ENCODE measurements around the gene SMYD4. TPM values are rescaled to one million over a fixed set of nuclear protein-coding genes. Genes with fewer than 3 reads are reported as not detected.
A peak's percentile ranks its signal among the peaks of the same experiment; 100 is the strongest.

The SMYD4 gene
- total RNA-seq, 1 donor = 10.7 TPM

GRCh38 chr17:1786708-1787107 lies 43.0 kb downstream of the SMYD4 start:
- TF ChIP-seq CTCF (IDR thresholded peaks at IDR 0.05; ENCODE audit: insufficient read depth, low read length) = no peak
- H3K4me3 ChIP-seq (ENCODE audit: low read depth, low read length) = no peak overlapping the region
- DNase-seq (ENCODE audit: low read depth) = no peak

DNA sequence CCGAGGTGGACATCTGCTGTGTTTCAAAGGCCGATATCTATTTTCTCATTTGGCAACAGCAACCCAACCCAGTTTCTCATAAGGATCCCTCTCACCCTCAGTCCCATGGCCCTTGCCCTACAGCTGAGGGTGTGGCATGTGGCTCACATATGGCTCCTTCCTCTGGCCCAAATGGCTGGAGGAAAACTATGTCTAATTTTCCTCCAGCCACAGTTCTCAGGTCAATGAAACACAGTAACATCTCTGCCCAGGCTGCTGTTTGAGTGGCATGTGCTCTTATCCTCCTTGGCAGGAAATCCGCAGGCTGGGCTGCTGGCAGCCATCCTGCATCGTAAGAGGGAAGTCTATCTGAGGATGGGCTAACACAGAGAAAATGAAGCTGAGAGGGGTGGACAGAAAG lies 43.8 kb downstream of the SMYD4 start:
- TF ChIP-seq CTCF (IDR thresholded peaks at IDR 0.05; ENCODE audit: insufficient read depth, low read length) = no peak
- no peak overlapping the region for H3K4me3 ChIP-seq (ENCODE audit: low read depth, low read length)
- DNase-seq (ENCODE audit: low read depth) = no peak

DNA sequence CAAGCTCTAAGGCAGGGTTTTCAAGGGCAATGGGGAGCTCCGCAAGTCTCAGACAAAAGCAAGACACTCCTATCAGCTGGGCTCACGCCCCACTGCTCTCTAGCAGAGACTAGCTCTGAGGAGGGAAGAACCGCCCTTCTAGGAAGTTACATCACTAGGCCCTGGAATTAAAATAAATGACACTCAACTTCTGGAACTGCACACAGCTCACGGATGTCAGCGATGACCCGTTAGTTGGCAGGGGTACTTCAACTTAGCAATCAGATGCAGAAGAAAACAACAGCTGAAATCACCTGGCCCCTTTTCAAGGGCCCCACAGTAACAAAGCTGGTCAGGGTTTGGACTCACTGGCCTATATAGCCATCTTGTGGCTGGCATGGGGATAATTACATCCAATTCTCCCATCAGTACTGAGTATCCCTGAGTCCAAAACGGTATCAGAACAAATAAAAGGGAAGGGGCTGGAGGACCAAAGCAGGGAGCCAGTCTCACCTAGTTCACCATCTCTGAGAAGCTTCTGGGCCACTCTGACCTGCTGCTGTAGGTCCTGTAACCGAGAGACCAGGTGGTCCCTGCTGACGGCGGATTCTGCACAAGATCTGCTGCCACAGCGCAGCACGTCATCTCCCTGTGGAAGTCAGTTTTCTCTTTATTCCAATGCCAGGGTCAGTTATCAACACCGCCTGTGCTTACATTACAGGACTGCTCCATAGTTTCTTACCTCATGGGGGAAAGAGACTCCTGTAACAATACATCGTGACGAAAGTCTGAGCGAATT lies 45.7 kb downstream of the SMYD4 start:
- TF ChIP-seq CTCF (IDR thresholded peaks at IDR 0.05; ENCODE audit: insufficient read depth, low read length) = peak; percentile 86
- H3K4me3 ChIP-seq (ENCODE audit: low read depth, low read length) = no peak overlapping the region
- peak; percentile 99 for DNase-seq (ENCODE audit: low read depth)

DNA sequence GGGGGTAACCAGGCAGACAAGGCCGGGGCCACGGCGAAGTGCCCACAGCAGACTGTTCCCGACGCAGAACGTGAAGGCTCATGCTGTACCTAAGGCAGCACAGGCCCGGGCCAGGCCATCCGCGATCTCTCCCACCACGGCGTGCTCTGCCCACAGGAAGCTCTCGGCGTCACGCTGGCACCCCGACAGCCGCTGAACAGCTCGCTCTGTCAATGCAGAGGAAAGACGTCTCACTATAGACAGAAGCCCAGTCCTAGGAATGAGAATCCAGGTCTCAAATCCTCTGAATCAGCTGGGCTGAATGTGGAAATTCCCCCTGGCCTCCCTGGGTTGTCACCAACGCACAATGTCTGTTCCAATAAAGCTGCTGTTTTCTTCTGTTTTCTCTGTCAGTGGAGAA lies 46.4 kb downstream of the SMYD4 start:
- peak; percentile 53 for DNase-seq (ENCODE audit: low read depth)
- no peak for TF ChIP-seq CTCF (IDR thresholded peaks at IDR 0.05; ENCODE audit: insufficient read depth, low read length)
- no peak overlapping the region for H3K4me3 ChIP-seq (ENCODE audit: low read depth, low read length)

DNA sequence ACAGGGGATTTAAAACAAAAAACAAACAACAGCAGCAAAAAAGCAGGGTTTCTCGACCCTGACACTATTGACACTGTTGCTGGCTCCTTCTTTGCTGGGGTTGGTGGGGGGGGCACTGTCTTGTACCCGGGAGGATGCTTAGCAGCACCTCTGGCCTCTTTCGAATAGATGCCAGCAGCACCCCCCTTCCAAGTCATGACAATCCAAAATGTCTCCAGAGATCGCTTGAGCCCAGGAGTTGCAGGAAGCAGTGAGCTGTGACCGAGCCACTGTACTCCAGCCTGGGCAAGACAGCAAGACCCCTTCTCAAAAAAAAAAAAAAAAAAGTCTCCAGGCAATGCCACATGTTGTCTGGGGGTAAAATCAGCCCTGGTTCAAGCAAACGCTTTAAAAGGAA lies 47.5 kb downstream of the SMYD4 start:
- TF ChIP-seq CTCF (IDR thresholded peaks at IDR 0.05; ENCODE audit: insufficient read depth, low read length) = no peak
- DNase-seq (ENCODE audit: low read depth) = no peak
- H3K4me3 ChIP-seq (ENCODE audit: low read depth, low read length) = no peak overlapping the region

- DNase-seq (ENCODE audit: low read depth) = peak; percentile 98
- H3K4me3 ChIP-seq (ENCODE audit: low read depth, low read length) = no peak overlapping the region
- no peak for TF ChIP-seq CTCF (IDR thresholded peaks at IDR 0.05; ENCODE audit: insufficient read depth, low read length)
These were observed 50.1 kb downstream of the SMYD4 start for GRCh38 chr17:1779571-1780131.
